Gastrocnemius medialis (tissue), 4 donors: ENCODE measurements around the gene SRRM3. TPM values are rescaled to one million over a fixed set of nuclear protein-coding genes. Genes with fewer than 3 reads are reported as not detected.
A peak's percentile ranks its signal among the peaks of the same experiment; 100 is the strongest.

ENCODE experiments used
- ATAC-seq, 2 donors: fragments of 150-250 bp; one replicate each; pipeline ENCODE4 v1.9.1; 2016
- DNase-seq, 2 donors: peaks; one replicate each; pipeline ENCODE4 v3.0.0-alpha.2; 2019
- H3K27ac ChIP-seq, 4 donors: fragments of 200-600 bp; sonication (generic); 1 replicate in 1 of 4; 2 replicates in 3 of 4; pipeline ENCODE4 v1.5.1; 2016 to 2018; ENCODE audit warnings: mild to moderate bottlenecking in 2 of 4, moderate library complexity in 1 of 4
- H3K27me3 ChIP-seq, 3 donors: fragments of 200-600 bp; sonication (generic) in 2 of 3; 1 replicate in 1 of 3; 2 replicates in 2 of 3; pipeline versions ENCODE4 v1.5.1 to v1.6.0; 2016 to 2019; ENCODE audit warnings: mild to moderate bottlenecking in 1 of 3, moderate library complexity in 1 of 3
- H3K36me3 ChIP-seq, 2 donors: fragments of 200-600 bp; sonication (generic) in 1 of 2; one replicate each; pipeline ENCODE4 v1.5.1; 2017 to 2018
- H3K4me1 ChIP-seq, 2 donors: fragments of 200-600 bp; sonication (generic) in 1 of 2; one replicate each; pipeline ENCODE4 v1.5.1; 2016 to 2017; ENCODE audit warnings: mild to moderate bottlenecking in 2 of 2
- H3K4me3 ChIP-seq, 4 donors: fragments of 200-600 bp; sonication (generic) in 3 of 4; 1 replicate in 1 of 4; 2 replicates in 3 of 4; pipeline ENCODE4 v1.5.1; 2016 to 2019; ENCODE audit warnings: mild to moderate bottlenecking in 2 of 4
- H3K9me3 ChIP-seq, 3 donors: fragments of 200-600 bp; sonication (generic) in 2 of 3; 1 replicate in 1 of 3; 2 replicates in 2 of 3; pipeline ENCODE4 v1.5.1; 2016 to 2019
- CTCF ChIP-seq, 5 experiments: fragments of 450-650 bp in 3 of 5; fragments of 200-600 bp in 2 of 5; sonication (generic) in 2 of 5; IDR thresholded peaks in 4 of 5; conservative IDR thresholded peaks in 1 of 5; 1 replicate in 4 of 5; 2 replicates in 1 of 5; pipeline ENCODE4 v1.5.1; 2016 to 2019; ENCODE audit warnings: antibody characterized with exemption in 5 of 5, mild to moderate bottlenecking in 3 of 5, moderate library complexity in 3 of 5
- POLR2A ChIP-seq, 2 donors: fragments of 450-650 bp; IDR thresholded peaks; one replicate each; pipeline ENCODE4 v1.6.1; 2017; ENCODE audit warnings: antibody characterized with exemption in 2 of 2, mild to moderate bottlenecking in 2 of 2, moderate library complexity in 2 of 2
- in situ Hi-C, 4 donors: fragments of 200-750 bp; cut with MboI; loops; one replicate each; pipeline versions ENCODE4 v1.15.0 to v1.8.0; 2017; ENCODE audit warnings: low sequenced_read_pairs in 4 of 4
- intact Hi-C: fragments of 100-400 bp; cut with DNase I; formaldehyde crosslinking; loops from one replicate; pipeline ENCODE4 v1.15.1; 2023; ENCODE audit warnings: low total_unique reads
- total RNA-seq, 4 donors: library from RNA; depleted of rRNA; stranded (reverse); fragments of >200 nt; gene quantifications; one replicate each; pipeline versions ENCODE4 v1.1.0 to v1.2.3, GENCODE V29; 2016

Gene SRRM3
- total RNA-seq, 4 donors from 2014 or later = 0.53 to 1.2 (median 0.84) TPM

GRCh38 chr7:76232698-76233097, 31.0 kb downstream of the SRRM3 start:
- Histone ChIP-seq H3K27ac (no peak overlapping the region), H3K4me1 (peaks cover 0 to 5% of the 10 kb centered on the region in 2 donors), H3K4me3 (no peak overlapping the region), H3K27me3 (peaks cover 37 to 49% (median 43%) of the 10 kb centered on the region in 3 donors), H3K36me3 (no peaks in the 10 kb centered on the region), H3K9me3 (no peaks in the 10 kb centered on the region)
- ATAC-seq (no peak), DNase-seq (no peak)
- intact Hi-C loops = no loop called here
- in situ Hi-C loops = no loop called here
- no peak for TF ChIP-seq POLR2A (IDR thresholded peaks at IDR 0.05)
- no peak for TF ChIP-seq CTCF (IDR thresholded peaks at IDR 0.05 in 4 of 5, conservative IDR thresholded peaks at IDR 0.05 in 1 of 5)

- Histone ChIP-seq H3K36me3 (no peaks in the 10 kb centered on the region), H3K27ac (no peak overlapping the region), H3K4me3 (no peak overlapping the region), H3K4me1 (peaks cover 0 to 5% of the 10 kb centered on the region in 2 donors), H3K27me3 (peaks cover 34 to 50% (median 46%) of the 10 kb centered on the region in 3 donors), H3K9me3 (no peaks in the 10 kb centered on the region)
- intact Hi-C loops (no loop called here), in situ Hi-C loops (no loop called here)
- no peak for DNase-seq
- no peak for TF ChIP-seq CTCF (IDR thresholded peaks at IDR 0.05 in 4 of 5, conservative IDR thresholded peaks at IDR 0.05 in 1 of 5)
- no peak for TF ChIP-seq POLR2A (IDR thresholded peaks at IDR 0.05)
- no peak for ATAC-seq
Measured at GRCh38 chr7:76233538-76234281, 32.0 kb downstream of the SRRM3 start.

GRCh38 chr7:76234282-76234584, 32.5 kb downstream of the SRRM3 start:
- Histone ChIP-seq H3K27me3 (peaks cover 35 to 50% (median 46%) of the 10 kb centered on the region in 3 donors), H3K9me3 (no peaks in the 10 kb centered on the region), H3K4me3 (no peak overlapping the region), H3K4me1 (peaks cover 0 to 5% of the 10 kb centered on the region in 2 donors), H3K27ac (no peak overlapping the region), H3K36me3 (no peaks in the 10 kb centered on the region)
- no peak for DNase-seq
- intact Hi-C loops = no loop called here
- TF ChIP-seq POLR2A (IDR thresholded peaks at IDR 0.05) = no peak
- no peak for TF ChIP-seq CTCF (IDR thresholded peaks at IDR 0.05 in 4 of 5, conservative IDR thresholded peaks at IDR 0.05 in 1 of 5)
- no peak for ATAC-seq
- in situ Hi-C loops = no loop called here

- H3K4me1 ChIP-seq = peaks cover 0 to 5% of the 10 kb centered on the region in 2 donors
- TF ChIP-seq POLR2A (IDR thresholded peaks at IDR 0.05) = no peak
- no peak for TF ChIP-seq CTCF (IDR thresholded peaks at IDR 0.05 in 4 of 5, conservative IDR thresholded peaks at IDR 0.05 in 1 of 5)
- DNase-seq (peak; percentile 18 to 26), ATAC-seq (no peak)
- H3K36me3 ChIP-seq = no peaks in the 10 kb centered on the region
- peaks cover 35 to 50% (median 46%) of the 10 kb centered on the region in 3 donors for H3K27me3 ChIP-seq
- peak overlapping the region in 3 of 4 donors; percentile 10 to 35 (median 31) for H3K4me3 ChIP-seq
- in situ Hi-C loops = no loop called here
- intact Hi-C loops = no loop called here
- H3K27ac ChIP-seq = no peak overlapping the region
- no peaks in the 10 kb centered on the region for H3K9me3 ChIP-seq
Measured at GRCh38 chr7:76234931-76235441, 33.3 kb downstream of the SRRM3 start.
